DOHH2 (cell line): ENCODE results near the gene CHMP4A.
A peak's percentile ranks its signal among the peaks of the same experiment; 100 is the strongest.

ENCODE experiments used
- H3F3A ChIP-seq: fragments of 200-600 bp; sonication (generic), shearing (Covaris generic); 2 replicates; pipeline ENCODE4 v1.6.0; 2016; ENCODE audit warnings: antibody characterized with exemption, mild to moderate bottlenecking; ENCODE audit not compliant: control insufficient read depth, insufficient read depth
- H3K27ac ChIP-seq: fragments of 200-600 bp; sonication (generic); 2 replicates; pipeline ENCODE4 v1.5.1; 2014; ENCODE audit warnings: low read depth, mild to moderate bottlenecking, low read length, moderate library complexity
- H3K27me3 ChIP-seq: fragments of 200-600 bp; sonication (generic); 2 replicates; pipeline ENCODE4 v1.6.1; 2014; ENCODE audit warnings: mild to moderate bottlenecking, low read length, mixed read lengths; ENCODE audit not compliant: control insufficient read depth
- H3K36me3 ChIP-seq: fragments of 200-600 bp; sonication (generic); 2 replicates; pipeline ENCODE4 v1.6.1; 2014; ENCODE audit warnings: mild to moderate bottlenecking, low read length, moderate library complexity, mixed read lengths; ENCODE audit not compliant: control insufficient read depth
- H3K4me1 ChIP-seq: fragments of 200-600 bp; sonication (generic); 2 replicates; pipeline ENCODE4 v1.6.1; 2014; ENCODE audit warnings: mild to moderate bottlenecking, low read length, mixed read lengths; ENCODE audit not compliant: control insufficient read depth
- H3K4me2 ChIP-seq: fragments of 200-600 bp; sonication (generic); 2 replicates; pipeline ENCODE4 v1.6.0; 2014; ENCODE audit warnings: mild to moderate bottlenecking, low read length, moderate library complexity
- H3K4me3 ChIP-seq: fragments of 200-600 bp; sonication (generic); 2 replicates; pipeline ENCODE4 v1.5.1; 2014; ENCODE audit warnings: mild to moderate bottlenecking, low read length, mixed read lengths
- H3K79me2 ChIP-seq: fragments of 200-600 bp; sonication (generic); 2 replicates; pipeline ENCODE4 v1.6.1; 2014; ENCODE audit warnings: mild to moderate bottlenecking, low read length, mixed read lengths; ENCODE audit not compliant: control insufficient read depth
- H3K9me2 ChIP-seq: fragments of 200-600 bp; sonication (generic); replicated peaks from 2 replicates; pipeline ENCODE4 v1.6.1; 2014; ENCODE audit warnings: mild to moderate bottlenecking, low read length, mixed read lengths; ENCODE audit not compliant: control insufficient read depth
- H3K9me3 ChIP-seq: fragments of 200-600 bp; sonication (generic); 2 replicates; pipeline ENCODE4 v1.6.1; 2014; ENCODE audit warnings: antibody characterized with exemption, low read length, mixed read lengths; ENCODE audit not compliant: control insufficient read depth, insufficient read depth
- H4K20me1 ChIP-seq: fragments of 200-600 bp; sonication (generic); 2 replicates; pipeline ENCODE4 v1.6.0; 2014; ENCODE audit warnings: low read depth, mild to moderate bottlenecking, antibody characterized with exemption, low read length, moderate library complexity; ENCODE audit not compliant: control insufficient read depth, insufficient read depth
- EZH2phosphoT487 ChIP-seq: fragments of 200-600 bp; sonication (generic); IDR thresholded peaks from 2 replicates; pipeline ENCODE4 v1.6.1; 2017; ENCODE audit warnings: borderline replicate concordance, mild to moderate bottlenecking, antibody characterized with exemption, low read length, moderate library complexity, mixed read lengths
- TF ChIP-seq, protein P1 (sequence below): fragments of 200-600 bp; sonication (generic); IDR thresholded peaks from one replicate; pipeline ENCODE4 v1.5.1; 2014; ENCODE audit warnings: antibody characterized with exemption, mild to moderate bottlenecking, low read depth, low read length; ENCODE audit not compliant: poor library complexity, severe bottlenecking

The CHMP4A gene

DNA sequence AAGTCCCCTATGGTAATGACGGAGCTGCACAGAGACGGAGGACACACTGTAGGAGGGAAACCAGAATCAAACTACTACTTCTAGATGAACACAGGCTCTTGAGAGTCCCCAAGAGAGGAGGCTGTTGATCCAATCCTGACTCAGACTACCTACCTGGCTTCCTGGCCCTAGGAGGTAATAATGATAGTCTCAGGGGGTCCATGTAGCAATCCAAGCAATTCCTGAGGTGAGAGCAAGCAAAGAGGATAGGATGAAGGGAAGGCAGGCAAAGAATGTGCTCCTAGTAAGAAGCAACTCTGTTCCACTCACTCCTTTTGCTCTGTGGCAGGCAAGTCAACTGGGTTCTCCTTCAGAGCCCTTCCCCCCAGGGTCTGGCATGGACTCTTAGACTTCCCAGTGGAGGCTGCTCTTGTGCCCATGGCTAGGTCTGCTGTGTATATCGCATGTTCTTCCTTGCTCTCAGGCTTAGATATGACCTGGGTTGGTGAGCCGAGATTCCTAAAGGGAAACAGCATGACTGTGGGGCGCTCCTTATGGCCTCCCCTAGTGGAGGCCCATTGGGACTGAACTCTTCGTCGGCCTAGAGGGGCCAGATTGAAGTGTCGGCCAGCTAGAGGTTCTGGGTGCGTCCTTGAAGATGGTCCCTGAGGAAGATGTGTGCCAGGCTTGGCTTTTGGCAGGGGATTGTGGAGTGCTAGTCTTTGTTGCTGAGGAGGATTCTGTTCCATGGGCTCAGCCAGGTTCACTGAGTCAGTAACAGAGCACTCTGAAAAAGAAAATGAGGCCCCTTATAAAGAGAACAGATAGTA is 27.0 kb upstream of the CHMP4A start:
- no peak overlapping the region for H3K27ac ChIP-seq
- H3K4me1 ChIP-seq: peaks cover 25% of the 10 kb centered on the region
- no peaks in the 10 kb centered on the region for H3K27me3 ChIP-seq
- no peak overlapping the region for H3K4me3 ChIP-seq
- H3K4me2 ChIP-seq: peak overlapping the region; percentile 86
- no peaks in the 10 kb centered on the region for H3K9me3 ChIP-seq
- no peaks in the 10 kb centered on the region for H3K9me2 ChIP-seq
- no peak for TF ChIP-seq EZH2phosphoT487
- TF ChIP-seq, protein P1, sequence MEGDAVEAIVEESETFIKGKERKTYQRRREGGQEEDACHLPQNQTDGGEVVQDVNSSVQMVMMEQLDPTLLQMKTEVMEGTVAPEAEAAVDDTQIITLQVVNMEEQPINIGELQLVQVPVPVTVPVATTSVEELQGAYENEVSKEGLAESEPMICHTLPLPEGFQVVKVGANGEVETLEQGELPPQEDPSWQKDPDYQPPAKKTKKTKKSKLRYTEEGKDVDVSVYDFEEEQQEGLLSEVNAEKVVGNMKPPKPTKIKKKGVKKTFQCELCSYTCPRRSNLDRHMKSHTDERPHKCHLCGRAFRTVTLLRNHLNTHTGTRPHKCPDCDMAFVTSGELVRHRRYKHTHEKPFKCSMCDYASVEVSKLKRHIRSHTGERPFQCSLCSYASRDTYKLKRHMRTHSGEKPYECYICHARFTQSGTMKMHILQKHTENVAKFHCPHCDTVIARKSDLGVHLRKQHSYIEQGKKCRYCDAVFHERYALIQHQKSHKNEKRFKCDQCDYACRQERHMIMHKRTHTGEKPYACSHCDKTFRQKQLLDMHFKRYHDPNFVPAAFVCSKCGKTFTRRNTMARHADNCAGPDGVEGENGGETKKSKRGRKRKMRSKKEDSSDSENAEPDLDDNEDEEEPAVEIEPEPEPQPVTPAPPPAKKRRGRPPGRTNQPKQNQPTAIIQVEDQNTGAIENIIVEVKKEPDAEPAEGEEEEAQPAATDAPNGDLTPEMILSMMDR: no peak
- H4K20me1 ChIP-seq: no peaks in the 10 kb centered on the region
- H3K36me3 ChIP-seq: peaks cover 60% of the 10 kb centered on the region
- peaks cover 18% of the 10 kb centered on the region for H3K79me2 ChIP-seq
- peaks cover 3% of the 10 kb centered on the region for H3F3A ChIP-seq

DNA sequence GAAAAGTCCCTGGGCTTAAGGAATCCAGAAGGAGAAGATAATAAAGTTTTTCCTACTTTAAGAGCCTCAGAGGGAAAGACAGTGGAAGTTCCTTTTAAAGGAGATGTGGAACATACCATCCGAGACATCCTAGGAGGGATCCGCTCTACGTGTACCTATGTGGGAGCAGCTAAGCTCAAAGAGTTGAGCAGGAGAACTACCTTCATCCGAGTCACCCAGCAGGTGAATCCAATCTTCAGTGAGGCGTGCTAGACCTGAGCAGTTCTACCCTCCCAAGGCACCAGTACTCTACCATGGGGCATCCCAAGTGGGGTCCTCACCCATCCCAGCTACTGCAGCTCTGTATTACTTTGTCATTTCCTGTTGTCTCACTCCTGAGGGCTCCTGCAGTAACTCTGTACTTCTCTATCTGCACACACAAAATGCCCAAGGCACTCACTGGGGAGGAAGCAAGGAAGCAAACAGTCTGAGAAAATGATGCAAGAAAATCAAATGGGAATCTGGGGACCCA is 25.3 kb upstream of the CHMP4A start:
- Histone ChIP-seq H3K9me3 (no peaks in the 10 kb centered on the region), H3K9me2 (no peaks in the 10 kb centered on the region), H3K4me1 (peaks cover 37% of the 10 kb centered on the region), H3K36me3 (peaks cover 76% of the 10 kb centered on the region), H3K4me2 (no peak overlapping the region), H4K20me1 (no peaks in the 10 kb centered on the region), H3K27ac (no peak overlapping the region), H3K27me3 (no peaks in the 10 kb centered on the region), H3K79me2 (peaks cover 35% of the 10 kb centered on the region), H3F3A (peaks cover 3% of the 10 kb centered on the region; the same call in 1 of the 2 replicates), H3K4me3 (no peak overlapping the region)
- TF ChIP-seq, protein P1: no peak
- TF ChIP-seq EZH2phosphoT487: no peak

DNA sequence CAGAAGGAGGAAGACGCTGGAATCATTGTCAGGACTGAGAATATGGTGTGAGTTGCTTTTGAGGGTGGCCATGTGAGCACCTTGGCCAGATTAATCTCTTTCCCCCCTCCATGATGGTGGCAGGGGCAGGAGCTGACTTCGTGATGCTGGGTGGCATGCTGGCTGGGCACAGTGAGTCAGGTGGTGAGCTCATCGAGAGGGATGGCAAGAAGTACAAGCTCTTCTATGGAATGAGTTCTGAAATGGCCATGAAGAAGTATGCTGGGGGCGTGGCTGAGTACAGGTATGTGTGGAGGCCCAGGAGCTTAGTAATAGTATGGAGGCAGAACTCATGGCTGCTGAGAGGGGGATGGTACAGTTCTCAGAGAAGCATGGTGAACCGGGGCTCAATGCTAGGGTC is 24.8 kb upstream of the CHMP4A start:
- no peak overlapping the region for H3K4me2 ChIP-seq
- TF ChIP-seq, protein P1: no peak
- no peak for TF ChIP-seq EZH2phosphoT487
- H3K4me1 ChIP-seq: peaks cover 37% of the 10 kb centered on the region
- no peaks in the 10 kb centered on the region for H3K9me2 ChIP-seq
- no peak overlapping the region for H3K27ac ChIP-seq
- no peak overlapping the region for H3K4me3 ChIP-seq
- H3F3A ChIP-seq: peaks cover 3% of the 10 kb centered on the region; the same call in 1 of the 2 replicates
- H3K27me3 ChIP-seq: no peaks in the 10 kb centered on the region
- peaks cover 76% of the 10 kb centered on the region for H3K36me3 ChIP-seq
- H3K79me2 ChIP-seq: peaks cover 40% of the 10 kb centered on the region
- H3K9me3 ChIP-seq: no peaks in the 10 kb centered on the region
- H4K20me1 ChIP-seq: no peaks in the 10 kb centered on the region
